NCI-H2171 (cell line): ENCODE results near the gene EDAR.

Experiments used
- DNase-seq: peaks from one replicate; lab custom pipeline; 2025; lab: John Stamatoyannopoulos, UW

EDAR gene

DNA sequence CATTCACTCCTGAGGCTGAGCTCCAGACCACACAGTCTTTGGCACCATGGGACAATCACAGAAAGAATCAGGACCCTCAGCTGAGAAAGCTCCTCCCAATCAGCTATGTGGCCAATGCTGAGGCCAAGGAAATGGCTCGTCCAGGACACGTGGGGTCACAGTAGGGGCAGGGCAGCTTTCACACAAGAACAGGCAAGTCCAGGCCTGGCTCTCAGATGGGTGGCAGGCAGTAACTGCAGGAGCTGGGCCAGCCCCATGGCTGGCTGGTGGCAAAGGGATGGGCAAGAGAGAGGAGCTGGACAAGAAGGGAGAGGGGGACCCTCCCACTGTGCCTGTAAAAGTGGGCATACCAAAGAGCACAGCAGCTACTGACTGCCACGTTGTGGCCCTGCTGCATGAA, 12.2 kb upstream of the EDAR start:
- DNase-seq = no peak

DNA sequence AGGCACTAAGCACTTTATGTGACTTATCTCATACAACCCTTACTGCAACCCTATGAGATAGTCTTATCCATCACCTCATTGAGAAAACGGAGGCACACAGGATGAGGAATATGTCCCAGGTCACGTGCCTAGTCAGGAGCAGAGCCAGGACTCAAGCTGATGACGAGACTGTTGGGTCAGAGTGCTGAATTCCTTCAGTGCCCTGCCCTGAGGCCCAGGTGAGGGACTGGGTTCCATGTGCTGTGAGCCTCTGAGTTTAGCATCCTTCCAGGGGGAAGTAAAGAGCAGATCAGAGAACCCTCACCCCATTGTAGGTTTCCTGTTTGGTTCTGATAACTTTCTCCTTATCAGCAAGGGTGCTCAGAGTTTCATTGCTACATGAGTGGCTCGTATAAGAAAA, 11.7 kb upstream of the EDAR start:
- no peak for DNase-seq

DNA sequence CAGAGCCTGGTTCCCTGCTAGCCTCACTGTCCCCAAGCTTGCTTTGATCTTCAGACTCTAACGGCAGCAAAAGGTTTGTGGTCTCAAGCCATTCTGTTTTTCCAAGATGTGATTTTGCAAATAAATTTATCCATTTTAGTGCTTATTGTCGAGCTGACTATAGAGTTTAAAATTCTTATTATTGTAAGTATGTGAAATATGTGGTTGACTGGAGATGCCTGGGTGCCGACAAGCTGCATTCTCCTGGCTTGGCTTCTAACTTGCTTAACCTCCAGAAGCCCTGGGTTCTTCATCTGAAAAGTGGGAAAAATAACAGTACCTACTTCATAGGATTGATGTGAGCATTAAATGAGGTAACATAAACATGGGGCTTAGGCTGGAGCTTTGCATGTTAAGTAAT, 9.9 kb upstream of the EDAR start:
- no peak for DNase-seq

DNA sequence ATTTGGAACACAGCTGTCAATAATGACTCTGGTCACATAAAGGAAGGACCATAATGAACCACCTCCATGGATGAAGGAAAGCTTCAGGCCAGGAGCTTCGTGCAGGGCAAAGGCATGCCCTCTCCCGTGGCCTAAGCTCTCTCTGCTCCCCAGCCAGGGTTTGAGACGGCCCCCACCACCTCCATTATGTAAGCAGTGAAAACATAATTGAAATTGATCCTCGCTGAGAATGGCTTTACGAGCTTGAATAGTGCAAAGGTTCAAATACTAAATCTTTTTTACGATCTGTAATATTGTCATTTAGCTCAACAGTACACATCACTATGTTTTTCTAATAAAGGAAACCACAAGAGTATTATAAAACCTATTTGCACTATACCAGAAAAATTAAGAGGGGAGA, 5.2 kb upstream of the EDAR start:
- no peak for DNase-seq

DNA sequence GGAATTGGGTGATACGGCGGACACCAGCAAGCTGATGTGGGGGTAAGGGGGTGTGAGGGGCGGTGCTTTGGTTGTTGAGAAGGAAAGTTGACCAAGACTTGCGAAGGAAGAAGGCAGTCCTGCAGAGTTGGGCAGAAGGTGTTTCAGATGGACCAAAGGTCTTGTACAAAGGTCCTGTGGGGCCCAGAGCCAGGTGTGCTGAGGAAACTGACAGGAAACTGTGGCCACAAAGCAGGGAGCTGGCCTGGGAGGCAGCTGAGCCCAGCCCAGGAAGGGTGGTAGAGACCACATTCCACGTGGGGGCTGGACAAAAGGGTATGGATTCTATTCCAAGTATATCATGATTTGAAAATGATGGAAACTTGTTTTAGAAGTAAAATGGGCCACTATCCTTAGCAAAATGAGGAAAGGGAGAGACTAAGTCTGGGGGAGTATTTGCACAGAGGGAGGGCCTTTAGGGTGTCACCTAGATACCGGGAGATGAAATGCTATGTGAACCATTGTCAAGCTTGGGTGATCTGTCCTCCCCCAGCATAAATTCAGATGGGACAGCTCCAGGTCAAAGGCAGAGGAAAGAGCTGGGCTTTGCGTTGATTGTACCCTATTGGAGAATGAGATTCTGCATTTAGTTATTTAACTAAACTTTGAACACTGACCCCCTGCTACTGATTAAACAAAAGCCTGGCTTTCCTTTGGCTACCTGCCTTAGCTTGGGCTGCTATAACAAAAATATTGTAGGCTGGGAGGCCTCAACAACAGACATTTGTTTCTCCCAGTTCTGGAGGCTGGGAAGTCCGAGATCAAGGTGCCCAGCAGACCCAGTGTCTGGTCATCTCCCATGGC, 4.3 kb upstream of the EDAR start:
- DNase-seq = no peak

DNA sequence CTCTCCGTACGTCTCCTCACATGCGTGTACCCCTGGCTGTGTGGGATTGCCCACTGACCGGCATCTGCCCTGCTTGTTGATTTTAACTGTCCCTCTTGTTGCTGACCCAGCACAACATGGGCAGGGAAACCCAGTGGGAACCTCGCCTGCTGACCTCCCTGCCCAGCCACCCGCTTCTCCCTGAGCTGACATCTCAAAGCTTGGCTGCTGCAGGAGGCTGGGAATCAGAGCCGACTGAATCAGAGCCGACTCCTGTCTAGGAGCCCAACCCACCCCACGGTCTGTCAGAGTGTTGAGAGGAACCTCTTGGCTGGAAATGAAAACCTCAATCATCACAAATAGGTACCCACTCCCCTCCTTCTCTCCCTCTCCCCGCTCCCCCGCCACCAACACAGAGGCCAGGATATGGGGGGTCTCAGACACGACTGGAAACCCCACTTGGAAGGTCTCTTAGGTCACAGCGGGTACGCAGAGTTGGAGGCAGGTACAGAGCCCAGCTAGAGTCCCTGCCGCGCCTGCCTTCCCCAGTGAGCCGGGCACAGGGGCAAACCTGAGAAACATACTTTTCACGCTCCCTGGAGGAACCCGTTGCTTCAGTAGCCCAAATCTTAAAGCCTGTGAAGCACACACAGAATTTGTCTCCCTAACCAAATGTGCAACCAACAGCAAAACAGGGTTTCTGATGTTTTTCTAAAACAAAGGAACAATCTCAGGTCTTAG, 784 bp downstream of the EDAR start:
- no peak for DNase-seq

DNA sequence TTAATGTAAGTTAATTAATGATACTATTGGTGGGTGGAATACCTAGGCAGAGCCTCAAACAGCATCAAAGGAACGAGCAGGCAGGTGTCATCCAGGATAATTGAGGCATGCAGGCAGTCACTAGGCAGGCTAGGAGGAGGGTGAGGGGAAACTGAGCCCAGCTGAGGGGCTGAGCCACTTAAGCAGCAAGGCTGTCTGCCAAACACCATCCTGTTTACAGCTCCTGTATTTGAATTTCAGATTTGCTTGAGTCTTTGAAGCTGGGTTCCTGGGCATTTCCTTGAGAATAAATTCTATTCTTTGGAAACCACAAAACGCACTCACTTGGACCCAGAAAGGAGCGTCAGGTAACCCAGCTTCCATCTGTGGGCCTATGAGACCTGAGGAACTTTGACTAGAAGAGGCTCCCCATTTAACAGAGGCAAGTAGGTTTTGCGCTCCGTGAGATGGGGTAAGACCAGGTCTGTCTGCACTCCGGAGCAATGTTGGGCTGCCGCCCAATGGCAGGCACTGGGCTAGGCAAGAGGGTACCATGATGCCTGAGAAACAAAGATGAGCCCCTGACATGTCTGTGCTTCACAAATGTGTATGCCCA, 2.0 kb downstream of the EDAR start:
- no peak for DNase-seq

DNA sequence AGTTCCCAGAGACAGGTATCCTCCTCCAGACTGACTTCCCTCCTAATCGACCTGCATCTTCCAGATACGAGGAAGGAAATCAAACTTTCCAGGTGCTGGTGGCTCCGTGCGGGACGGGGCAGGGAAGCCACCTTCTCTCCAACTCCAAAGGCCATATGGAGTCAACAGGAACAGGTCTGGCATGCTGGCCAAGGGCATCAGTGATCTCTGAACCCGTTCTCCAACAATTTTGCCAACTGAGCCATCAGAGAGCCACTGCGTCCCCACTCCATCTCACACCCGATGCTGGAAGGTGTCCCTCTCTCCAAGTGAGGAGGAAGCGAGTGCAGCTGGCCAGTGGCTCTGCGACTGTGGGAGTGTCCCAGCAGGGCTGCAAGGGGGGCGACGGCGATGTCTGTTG, 5.4 kb downstream of the EDAR start:
- DNase-seq = no peak

DNA sequence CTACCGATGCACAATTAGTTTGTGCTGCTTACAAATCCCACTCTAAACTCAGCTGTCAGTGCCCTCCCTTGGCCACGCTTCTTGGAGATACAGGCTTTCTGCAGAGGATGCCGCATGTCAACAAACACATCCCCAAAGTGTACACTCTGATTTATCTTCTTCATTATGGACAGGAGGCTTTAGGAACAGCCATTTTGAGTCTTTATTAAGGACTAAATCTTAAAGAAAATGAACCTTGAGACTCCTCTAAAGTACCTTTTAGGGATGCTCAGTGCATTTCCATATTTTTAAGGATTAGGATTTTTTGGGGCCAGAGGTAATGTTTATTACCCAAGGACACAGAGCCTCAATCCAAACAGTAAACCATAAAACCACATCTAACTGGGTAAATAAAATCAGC, 6.0 kb downstream of the EDAR start:
- DNase-seq = no peak

DNA sequence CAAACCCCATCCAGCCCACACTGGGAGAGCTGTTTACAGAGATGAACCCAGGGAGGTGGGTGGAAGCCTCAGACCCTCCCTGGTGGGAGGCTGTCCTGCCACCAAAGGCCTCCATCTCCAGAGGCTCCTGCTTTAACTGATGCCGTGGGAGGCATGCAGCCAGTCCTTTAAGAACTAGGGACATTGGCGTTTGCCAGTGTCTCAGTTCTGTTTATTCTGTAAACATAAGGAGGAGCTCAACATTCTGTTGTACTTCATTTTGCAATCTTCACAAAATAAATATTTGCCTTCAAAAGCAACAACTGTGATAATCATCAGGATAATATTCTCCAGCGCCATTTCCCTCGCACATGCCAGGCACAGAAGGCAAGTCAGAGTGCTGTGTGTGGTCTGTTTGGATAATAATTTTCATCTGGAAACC, 6.8 kb downstream of the EDAR start:
- no peak for DNase-seq

DNA sequence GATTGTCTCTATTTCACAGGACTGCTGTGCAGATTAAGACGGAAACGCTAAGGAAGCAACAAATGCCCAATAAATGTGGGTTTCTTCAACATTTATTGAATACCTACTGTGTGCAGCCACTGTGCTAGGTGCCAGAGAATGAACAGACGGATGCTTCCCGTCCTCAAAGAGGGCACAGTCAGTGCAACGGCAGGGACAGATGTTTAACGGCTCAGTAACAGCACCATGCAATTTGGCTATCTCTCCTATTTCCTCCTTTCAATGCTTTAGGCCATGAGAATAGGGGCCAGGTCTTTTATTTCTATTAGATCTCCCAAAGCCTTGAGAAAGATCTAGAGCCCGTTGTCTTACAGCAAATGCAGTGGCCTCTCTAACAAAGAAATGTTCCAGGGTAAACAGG, 7.2 kb downstream of the EDAR start:
- DNase-seq = no peak

DNA sequence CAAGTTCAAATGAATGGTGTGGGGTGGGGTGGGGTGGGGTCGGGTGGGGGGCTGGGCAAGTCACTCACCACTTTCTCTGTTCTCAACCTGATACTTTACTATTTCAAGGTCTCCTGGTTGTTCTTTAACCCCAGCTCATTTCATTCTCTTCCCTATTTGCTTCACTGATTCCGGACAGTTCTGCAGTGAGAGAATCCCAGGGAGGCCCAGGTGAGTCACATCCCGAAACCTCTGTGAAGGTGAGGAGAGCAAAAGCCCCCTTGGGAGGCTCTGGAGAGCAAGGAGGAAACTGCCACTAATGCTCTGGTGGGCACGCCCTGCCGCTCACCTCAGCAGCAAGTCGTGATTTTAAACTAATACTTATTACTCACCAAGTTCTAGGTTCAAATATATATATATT, 8.9 kb downstream of the EDAR start:
- no peak for DNase-seq

DNA sequence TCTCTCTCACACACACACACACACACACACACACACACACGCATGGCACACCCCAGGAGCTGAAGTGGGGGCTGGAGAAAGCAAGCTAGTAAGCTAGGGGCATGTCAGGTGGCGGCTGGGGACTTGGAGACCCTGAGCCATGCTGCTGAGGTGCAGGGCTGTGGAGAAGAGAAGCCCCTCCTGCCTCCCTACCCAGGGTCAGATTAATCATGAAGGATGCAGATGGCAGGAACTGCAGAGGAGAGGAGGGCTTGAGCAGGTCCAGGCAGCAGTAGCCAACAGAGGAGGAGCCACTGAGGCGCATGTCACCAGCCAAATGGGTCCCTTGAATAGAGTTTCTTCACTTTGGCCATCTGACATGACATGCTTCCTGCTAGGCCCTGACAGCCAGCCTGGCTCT, 9.6 kb downstream of the EDAR start:
- no peak for DNase-seq

DNA sequence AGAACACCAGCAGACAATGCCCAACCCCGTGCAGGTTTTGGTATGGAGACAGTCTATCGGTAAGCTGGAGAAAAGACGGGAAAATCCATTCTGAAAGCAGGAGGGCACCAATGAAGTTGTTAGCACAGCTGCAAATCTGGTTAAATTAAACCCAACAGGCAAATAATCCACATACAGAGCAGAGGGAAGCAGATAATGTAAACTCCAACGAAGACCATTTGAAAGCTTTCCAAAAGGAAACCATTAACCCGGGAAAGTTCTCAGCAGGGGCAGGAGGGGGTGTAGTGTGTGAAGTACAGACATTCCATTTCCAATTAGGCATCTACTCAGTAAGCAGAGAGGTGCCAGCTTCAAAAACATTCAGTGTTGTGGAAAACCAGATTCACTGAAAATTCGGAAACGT, 10.3 kb downstream of the EDAR start:
- DNase-seq = no peak

DNA sequence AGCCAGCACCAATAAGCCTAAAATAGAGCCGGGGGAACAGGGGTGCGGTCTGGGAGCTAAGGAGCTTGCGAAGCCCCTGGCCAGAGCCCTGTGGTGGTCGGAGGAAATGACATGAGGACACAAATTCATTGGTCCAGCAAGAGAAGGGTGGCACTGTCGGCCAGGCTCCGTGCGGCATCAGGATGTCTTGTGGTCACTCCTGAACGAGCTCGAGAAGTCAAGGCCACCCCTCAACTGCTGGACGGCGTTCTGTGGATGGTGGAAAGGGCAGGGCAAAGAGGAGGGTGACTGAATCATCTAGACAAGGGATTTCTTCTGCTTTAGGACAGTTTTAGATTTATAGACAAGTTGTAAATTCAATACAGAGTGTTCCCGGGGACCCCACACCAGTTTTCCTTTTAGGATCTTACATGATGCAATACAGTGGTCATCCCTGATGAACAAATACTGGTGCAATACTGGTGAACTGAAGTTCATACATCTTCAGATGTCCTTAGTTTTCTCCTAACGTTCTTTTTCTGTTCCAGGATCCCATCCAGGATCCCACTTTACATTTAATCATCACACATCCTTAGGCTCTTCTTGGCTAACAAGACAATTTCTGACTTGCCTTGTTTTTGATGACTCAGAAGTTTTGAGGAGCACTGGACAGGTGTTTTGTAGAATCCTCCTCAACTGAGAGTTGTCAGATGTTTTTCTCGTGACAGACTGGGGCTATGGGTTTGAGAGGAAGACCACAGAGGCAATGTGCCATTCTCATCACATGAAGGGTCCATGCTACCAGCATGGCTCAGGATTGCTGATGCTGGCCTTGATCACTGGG, 13.2 kb downstream of the EDAR start:
- no peak for DNase-seq

DNA sequence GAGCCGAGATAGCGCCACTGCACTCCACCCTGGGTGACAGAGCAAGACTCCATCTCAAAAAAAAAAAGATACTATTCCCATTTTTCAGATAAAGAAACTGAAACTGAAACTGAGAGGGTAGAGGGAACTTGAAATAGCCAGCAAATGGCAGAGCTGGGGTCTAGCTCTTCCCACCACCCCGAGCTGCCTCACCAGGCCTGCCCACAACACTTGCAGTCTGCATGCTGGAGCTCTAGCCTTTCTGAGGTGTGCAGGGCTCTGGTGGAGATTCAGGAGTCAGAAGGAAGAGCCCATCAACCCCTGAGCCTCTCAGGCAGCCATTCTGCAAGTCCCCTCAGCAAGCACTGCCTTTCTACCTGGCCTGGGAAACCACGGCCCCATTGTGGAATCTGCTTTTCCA, 14.3 kb downstream of the EDAR start:
- no peak for DNase-seq

DNA sequence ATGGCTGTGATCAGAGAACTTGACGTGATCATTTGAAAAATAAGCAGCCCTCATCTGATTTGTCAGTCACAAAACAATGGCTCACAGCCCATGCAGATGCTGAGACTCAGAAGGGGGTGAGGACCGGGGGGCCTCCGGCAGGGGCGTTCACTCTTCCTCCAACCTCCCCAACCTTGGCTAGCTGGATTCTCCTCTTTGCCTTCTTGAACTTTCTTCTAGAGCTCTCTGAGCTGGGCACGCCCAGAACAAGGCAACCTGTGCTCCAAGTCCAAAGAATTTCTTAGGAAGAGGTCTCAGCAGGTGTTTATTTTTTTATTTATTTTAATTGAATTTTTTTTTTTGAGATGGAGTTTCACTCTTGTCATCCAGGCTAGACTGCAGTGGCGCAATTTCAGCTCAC, 16.4 kb downstream of the EDAR start:
- no peak for DNase-seq

DNA sequence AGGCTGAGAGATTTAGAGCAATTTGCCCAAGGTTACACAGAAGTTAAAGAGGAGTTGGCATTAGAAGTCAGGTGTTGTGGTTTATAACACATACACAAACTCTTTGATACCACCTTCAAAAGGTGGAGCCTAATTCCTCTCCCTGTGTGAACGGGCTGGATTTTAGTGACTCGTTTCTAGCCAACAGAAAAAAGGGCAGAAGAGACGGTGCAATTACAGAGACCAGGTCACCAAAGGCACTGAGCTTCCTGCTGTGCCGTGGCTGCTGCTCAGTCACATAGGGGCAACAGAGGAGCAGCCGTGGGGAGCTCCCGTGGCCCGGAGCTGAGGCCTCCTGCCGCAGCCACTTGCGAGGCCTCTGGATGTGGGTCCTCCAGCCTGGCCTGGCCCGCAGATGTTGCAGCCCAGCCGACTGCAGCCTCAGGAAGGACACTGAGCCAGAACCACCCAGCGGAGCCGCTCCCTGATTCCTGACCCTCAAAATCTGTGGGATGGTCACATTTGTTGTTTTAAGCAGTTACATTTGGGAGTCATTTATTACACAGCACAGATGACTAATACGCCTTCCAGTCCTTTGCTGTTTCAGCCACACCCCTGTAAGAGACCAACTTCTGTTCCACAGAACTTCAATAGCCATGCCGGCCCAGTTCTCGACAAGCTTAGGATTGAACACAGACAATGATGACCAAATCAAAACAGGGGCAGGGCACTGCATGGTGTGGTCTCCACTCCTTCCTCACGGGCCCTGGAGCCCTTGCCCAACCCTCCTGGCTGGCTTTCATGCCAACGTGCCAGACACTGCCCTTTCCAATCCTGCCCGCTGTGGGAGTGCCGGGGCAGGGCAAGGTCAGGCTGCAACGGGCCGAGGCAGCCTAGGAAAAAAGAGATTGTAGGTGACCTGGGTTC, 17.1 kb downstream of the EDAR start:
- no peak for DNase-seq

DNA sequence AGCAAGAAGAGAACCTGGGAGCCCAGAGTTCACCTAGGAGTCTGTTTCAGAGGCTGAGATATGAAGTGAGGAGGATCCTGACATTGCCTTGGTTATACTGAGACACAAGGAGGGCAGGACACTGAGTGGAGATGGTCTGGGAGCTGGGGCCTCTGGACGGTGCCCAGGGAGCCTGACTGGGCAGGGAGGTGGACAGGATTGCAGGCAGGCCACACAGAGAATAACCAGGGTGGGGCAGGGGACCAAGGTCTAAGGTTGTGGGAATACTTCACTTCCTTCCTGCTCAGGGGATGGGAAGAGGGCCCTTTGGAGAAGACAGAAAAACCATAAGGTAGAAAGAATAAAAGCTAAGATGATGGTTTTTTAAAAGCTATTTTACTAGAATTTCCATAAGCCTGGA, 18.7 kb downstream of the EDAR start:
- no peak for DNase-seq

DNA sequence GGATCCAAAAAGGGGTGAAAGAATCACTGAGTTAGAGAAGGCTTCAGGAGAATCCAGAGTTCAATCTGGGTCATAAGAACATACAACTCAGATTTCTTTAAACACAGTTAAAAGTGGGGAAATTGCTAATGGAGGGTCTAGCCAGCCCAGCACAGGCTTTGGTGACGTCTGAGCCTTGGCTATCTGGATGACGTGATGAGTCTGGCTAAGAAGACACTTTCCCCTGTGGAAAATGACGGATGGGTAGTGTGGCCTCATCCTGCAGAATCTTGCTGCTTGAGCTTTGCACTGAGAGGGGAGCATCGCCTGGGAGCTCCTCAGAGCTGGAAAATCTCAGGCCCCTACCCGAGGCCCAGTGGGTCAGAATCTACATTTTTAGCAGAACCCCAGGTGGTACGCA, 19.2 kb downstream of the EDAR start:
- DNase-seq = no peak

DNA sequence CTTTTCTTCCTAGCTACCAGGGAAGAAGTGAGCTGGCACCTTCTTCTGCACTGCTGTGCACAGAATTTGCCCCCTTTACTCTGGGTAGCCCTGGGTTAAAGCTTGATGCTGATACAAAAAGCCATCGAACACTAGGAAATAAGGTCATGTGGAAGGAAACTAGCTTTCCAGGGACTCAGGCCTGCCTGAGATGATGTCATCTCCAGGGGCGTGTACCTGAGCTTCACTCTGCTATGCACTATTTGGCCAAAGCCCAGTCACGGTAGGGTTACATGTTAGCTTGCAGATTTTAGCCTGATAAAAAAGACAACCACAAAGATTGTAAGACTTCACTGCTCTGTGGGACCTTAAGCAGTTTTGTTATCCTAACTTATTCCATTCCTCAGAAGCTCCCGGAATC, 20.4 kb downstream of the EDAR start:
- no peak for DNase-seq
